Fibroblast of lung (primary cell): ENCODE results near the gene INPP1.

Source experiments
- CTCF ChIP-seq, 2 donors: IDR thresholded peaks in 1 of 2; conservative IDR thresholded peaks in 1 of 2; 1 replicate in 1 of 2; 2 replicates in 1 of 2; pipeline ENCODE4 v1.5.1; 2011 to 2012; ENCODE audit warnings: low read length in 2 of 2, control low read depth in 1 of 2, inconsistent platforms in 1 of 2, low read depth in 1 of 2, mild to moderate bottlenecking in 1 of 2
- EZH2 ChIP-seq: IDR thresholded peaks from 2 replicates; pipeline ENCODE4 v1.5.1; 2012; ENCODE audit warnings: low read length, control low read depth, mild to moderate bottlenecking; ENCODE audit errors: missing control alignments

- TF ChIP-seq CTCF (conservative IDR thresholded peaks at IDR 0.05 in 1 of 2, IDR thresholded peaks at IDR 0.05 in 1 of 2; ENCODE audit: low read depth in 1 of 2, low read length in 2 of 2) (no peak), EZH2 (no peak)
Observed at GRCh38 chr2:190350371-190350770, 7.0 kb downstream of the INPP1 start.
